ENCODE results near the gene NXNL2. TPM values are rescaled to one million over a fixed set of nuclear protein-coding genes. Genes with fewer than 3 reads are reported as not detected.

Gene NXNL2
- total RNA-seq, 1 experiment from 2014 or later, result 0.52 TPM

- no peaks in the 10 kb centered on the region for H3K36me3 ChIP-seq (ENCODE audit: control insufficient read depth, insufficient read depth, low read length)
- Mint-ChIP-seq H3K36me3 (ENCODE audit: insufficient read depth, unreplicated experiment) (no peaks in the 10 kb centered on the region), H3K4me3 (ENCODE audit: unreplicated experiment) (no peak overlapping the region), H3K27ac (ENCODE audit: unreplicated experiment) (no peak overlapping the region), H3K9me3 (ENCODE audit: unreplicated experiment) (no peaks in the 10 kb centered on the region), H3K4me1 (ENCODE audit: low read depth, unreplicated experiment) (peaks cover 6% of the 10 kb centered on the region), H3K27me3 (ENCODE audit: insufficient read depth, unreplicated experiment) (no peaks in the 10 kb centered on the region)
- ChIA-PET CTCF (no interaction called here), POLR2A (no interaction called here)
- no peaks in the 10 kb centered on the region for H3K4me1 ChIP-seq
- TF ChIP-seq CTCF (IDR thresholded peaks at IDR 0.05; ENCODE audit: insufficient read depth in 1 of 2, low read depth in 1 of 2, low read length in 1 of 2, severe bottlenecking in 1 of 2, unreplicated experiment in 1 of 2), result no peak
- BruUV-seq (replicated peaks), result no TSS peak
- intact Hi-C loops (cut with micrococcal nuclease; ENCODE audit: unreplicated experiment), result no loop called here
- no peak overlapping the region for H3K4me3 ChIP-seq (ENCODE audit: low read depth, low read length)
- no peaks in the 10 kb centered on the region for H3K27me3 ChIP-seq (replicated peaks; ENCODE audit: control insufficient read depth, insufficient read depth, low read length)
- no peak for DNase-seq
- no peaks in the 10 kb centered on the region for H3K9me3 ChIP-seq
Observed at GRCh38 chr9:88503845-88504764, 30.9 kb upstream of the NXNL2 start.

GRCh38 chr9:88508326-88508725 lies 26.7 kb upstream of the NXNL2 start:
- intact Hi-C loops (cut with micrococcal nuclease; ENCODE audit: unreplicated experiment), result no loop called here
- ChIA-PET POLR2A (no interaction called here), CTCF (no interaction called here)

GRCh38 chr9:88511906-88512305 lies 23.1 kb upstream of the NXNL2 start:
- CTCF ChIA-PET, result no interaction called here
- no peak for DNase-seq
- H3K27me3 ChIP-seq (replicated peaks; ENCODE audit: control insufficient read depth, insufficient read depth, low read length), result no peaks in the 10 kb centered on the region
- Mint-ChIP-seq H3K36me3 (ENCODE audit: insufficient read depth, unreplicated experiment) (peaks cover 5% of the 10 kb centered on the region), H3K4me3 (ENCODE audit: unreplicated experiment) (no peak overlapping the region), H3K4me1 (ENCODE audit: low read depth, unreplicated experiment) (peaks cover 22% of the 10 kb centered on the region), H3K27ac (ENCODE audit: unreplicated experiment) (no peak overlapping the region), H3K9me3 (ENCODE audit: unreplicated experiment) (peaks cover 9% of the 10 kb centered on the region), H3K27me3 (ENCODE audit: insufficient read depth, unreplicated experiment) (no peaks in the 10 kb centered on the region)
- peaks cover 9% of the 10 kb centered on the region for H3K4me1 ChIP-seq
- no TSS peak for BruUV-seq (replicated peaks)
- no peaks in the 10 kb centered on the region for H3K9me3 ChIP-seq
- intact Hi-C loops (cut with micrococcal nuclease; ENCODE audit: unreplicated experiment), result no loop called here
- POLR2A ChIA-PET, result no interaction called here
- no peak for TF ChIP-seq CTCF (IDR thresholded peaks at IDR 0.05; ENCODE audit: insufficient read depth in 1 of 2, low read depth in 1 of 2, low read length in 1 of 2, severe bottlenecking in 1 of 2, unreplicated experiment in 1 of 2)
- H3K36me3 ChIP-seq (ENCODE audit: control insufficient read depth, insufficient read depth, low read length), result no peaks in the 10 kb centered on the region
- no peak overlapping the region for H3K4me3 ChIP-seq (ENCODE audit: low read depth, low read length)

More at GRCh38 chr9:88508326-88508725, 26.7 kb upstream of the NXNL2 start:
- Histone ChIP-seq H3K4me1 (peaks cover 6% of the 10 kb centered on the region), H3K36me3 (ENCODE audit: control insufficient read depth, insufficient read depth, low read length) (no peaks in the 10 kb centered on the region), H3K4me3 (ENCODE audit: low read depth, low read length) (no peak overlapping the region), H3K9me3 (no peaks in the 10 kb centered on the region), H3K27me3 (replicated peaks; ENCODE audit: control insufficient read depth, insufficient read depth, low read length) (no peaks in the 10 kb centered on the region)
- BruUV-seq (replicated peaks), result no TSS peak
- Mint-ChIP-seq H3K27me3 (ENCODE audit: insufficient read depth, unreplicated experiment) (no peaks in the 10 kb centered on the region), H3K4me3 (ENCODE audit: unreplicated experiment) (no peak overlapping the region), H3K4me1 (ENCODE audit: low read depth, unreplicated experiment) (peaks cover 22% of the 10 kb centered on the region), H3K36me3 (ENCODE audit: insufficient read depth, unreplicated experiment) (no peaks in the 10 kb centered on the region), H3K9me3 (ENCODE audit: unreplicated experiment) (peaks cover 9% of the 10 kb centered on the region), H3K27ac (ENCODE audit: unreplicated experiment) (no peak overlapping the region)
- no peak for TF ChIP-seq CTCF (IDR thresholded peaks at IDR 0.05; ENCODE audit: insufficient read depth in 1 of 2, low read depth in 1 of 2, low read length in 1 of 2, severe bottlenecking in 1 of 2, unreplicated experiment in 1 of 2)
- no peak for DNase-seq
